ENCODE data around the gene SLC44A2.

The SLC44A2 gene

GRCh38 chr19:10683582-10683981 lies 58.2 kb downstream of the SLC44A2 start:
- no peak for FAIRE-seq

- FAIRE-seq = no peak
These were observed 59.9 kb downstream of the SLC44A2 start for GRCh38 chr19:10685210-10685609.

- FAIRE-seq = no peak
These were observed 60.8 kb downstream of the SLC44A2 start for GRCh38 chr19:10686193-10686592.

GRCh38 chr19:10686661-10687517 lies 61.5 kb downstream of the SLC44A2 start:
- no peak for FAIRE-seq

DNA sequence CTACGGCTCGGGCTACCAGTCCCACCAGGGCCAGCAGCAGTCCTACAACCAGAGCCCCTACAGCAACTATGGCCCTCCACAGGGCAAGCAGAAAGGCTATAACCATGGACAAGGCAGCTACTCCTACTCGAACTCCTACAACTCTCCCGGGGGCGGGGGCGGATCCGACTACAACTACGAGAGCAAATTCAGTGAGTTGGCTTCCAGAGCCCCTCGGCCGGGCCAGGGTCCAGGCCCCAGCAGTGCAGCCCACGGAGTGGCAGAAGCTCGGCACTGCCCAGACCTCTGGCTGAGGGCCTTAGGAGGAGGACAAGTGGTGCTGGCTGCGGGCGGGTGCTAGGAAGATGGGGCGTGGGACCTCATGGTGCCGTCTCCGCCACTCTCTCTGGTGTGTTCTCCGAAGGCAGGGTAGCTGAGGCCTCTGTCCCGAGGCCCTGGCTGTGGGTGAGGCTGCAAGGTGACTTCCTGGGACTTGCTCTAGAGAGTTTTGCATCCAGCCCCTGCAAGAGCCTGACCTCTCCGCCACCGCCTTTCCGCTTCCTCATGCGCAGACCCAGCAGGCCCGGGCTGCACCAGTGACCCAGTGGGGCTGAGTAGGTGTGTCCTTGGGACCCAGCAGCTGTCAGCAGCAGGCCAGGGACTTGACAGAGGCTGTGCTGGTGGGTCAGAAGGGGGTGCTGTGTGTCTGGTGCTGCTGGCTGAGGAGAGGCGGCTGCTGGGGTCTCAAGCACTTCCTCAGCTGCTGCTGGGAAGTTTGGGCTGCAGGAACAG lies 62.4 kb downstream of the SLC44A2 start:
- FAIRE-seq = no peak

DNA sequence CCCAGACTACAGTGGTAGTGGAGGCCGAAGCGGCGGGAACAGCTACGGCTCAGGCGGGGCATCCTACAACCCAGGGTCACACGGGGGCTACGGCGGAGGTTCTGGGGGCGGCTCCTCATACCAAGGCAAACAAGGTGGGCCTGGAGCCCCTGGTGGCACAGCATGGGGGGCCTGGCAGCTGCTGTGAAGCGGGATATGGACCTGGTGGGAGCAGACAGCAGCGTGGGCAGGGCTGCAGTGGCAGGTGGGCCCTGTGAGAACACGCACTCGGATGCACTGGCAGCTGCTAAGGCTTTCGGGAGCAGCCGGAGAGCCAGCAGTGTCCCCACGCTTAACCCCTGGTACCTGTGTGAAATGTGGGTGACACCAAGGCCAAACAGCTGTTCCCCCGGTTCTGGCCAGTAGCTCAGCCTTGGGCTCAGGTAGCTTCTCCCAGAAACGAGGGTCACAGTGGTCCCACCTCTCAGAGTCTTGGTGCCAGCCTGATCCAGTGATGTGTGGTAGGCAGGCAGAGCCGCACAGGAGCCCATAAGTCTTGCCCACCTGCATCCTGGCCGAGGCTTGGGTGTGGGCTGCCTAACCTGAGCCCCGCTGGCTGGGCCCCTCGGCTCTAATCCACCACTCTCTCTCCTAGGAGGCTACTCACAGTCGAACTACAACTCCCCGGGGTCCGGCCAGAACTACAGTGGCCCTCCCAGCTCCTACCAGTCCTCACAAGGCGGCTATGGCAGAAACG lies 63.4 kb downstream of the SLC44A2 start:
- no peak for FAIRE-seq

DNA sequence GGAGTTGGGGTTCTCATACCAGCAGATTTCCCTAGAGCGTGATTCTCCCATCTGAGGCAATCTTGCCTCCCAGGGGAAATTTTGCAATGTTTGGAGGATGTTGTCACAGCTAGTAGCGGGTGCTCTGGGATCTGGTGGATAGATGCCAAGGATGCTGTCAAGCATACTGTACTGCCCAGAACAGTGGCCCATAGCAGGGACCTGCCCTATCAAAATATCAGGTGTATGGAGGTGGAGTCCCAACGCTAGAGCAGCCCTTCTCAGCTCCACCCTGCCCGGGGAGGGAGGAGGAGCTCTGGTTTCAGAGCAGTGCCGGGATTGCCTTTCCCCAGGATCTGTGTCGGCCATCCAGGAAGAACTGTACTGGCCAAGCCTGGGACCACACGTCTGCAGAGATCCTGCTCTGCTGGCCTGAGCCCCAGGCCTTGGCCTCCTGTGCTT lies 65.0 kb downstream of the SLC44A2 start:
- FAIRE-seq = no peak

DNA sequence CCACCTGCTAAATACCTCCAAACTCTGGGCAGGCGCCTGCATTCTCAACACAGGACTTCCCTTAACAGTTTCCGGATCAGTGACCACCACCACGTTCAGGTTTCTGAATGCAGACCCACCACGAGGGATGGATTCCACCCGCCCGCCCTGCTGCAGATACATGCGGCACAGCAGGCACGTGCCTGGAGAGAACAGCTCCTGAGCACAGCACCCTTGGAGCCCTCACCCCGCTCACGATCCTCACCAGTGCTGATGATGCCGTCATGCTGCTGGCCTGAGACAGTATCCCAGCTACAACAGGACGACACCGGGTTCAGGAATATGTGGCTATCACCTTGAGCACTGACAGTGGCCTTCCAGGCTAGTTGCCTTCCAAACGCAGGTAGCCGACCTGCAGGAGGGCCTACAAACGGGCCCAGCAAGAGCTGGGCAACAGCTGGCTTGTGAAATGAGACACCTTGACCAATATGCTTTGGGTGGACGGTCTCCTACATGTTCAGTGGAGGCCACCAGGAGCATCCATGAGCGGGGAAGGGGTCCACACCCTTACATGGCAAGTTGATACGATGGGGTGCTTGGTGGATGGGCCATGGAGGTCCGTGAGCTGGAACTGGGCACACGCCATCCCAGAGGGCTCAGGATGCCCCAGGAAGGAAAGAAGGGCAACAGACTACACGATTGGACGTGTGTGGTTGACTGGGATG lies 66.0 kb downstream of the SLC44A2 start:
- FAIRE-seq = no peak

- no peak for FAIRE-seq
These were observed 66.5 kb downstream of the SLC44A2 start for GRCh38 chr19:10691883-10692282.

- FAIRE-seq = no peak
These were observed 67.4 kb downstream of the SLC44A2 start for GRCh38 chr19:10692673-10693264.

Data from islet of Langerhans (tissue), 1 donor.